SIG-M5 (cell line): ENCODE data around the gene SPATA31C1.
"Not testable (repeated sequence)": the region's sequence is repeated elsewhere in the genome, so short reads cannot be mapped to it uniquely, and the experiment has no call there.

Source experiments
- DNase-seq: peaks from one replicate; lab custom pipeline; 2025; lab: John Stamatoyannopoulos, UW

The SPATA31C1 gene

GRCh38 chr9:87938336-87938735 is 20.6 kb downstream of the SPATA31C1 start:
- not testable (repeated sequence) for DNase-seq

- DNase-seq = not testable (repeated sequence)
Measured at GRCh38 chr9:87939096-87939495, 21.3 kb downstream of the SPATA31C1 start.

GRCh38 chr9:87944096-87944495 is 26.3 kb downstream of the SPATA31C1 start:
- no peak for DNase-seq

- no peak for DNase-seq
Measured at GRCh38 chr9:87944682-87945081, 26.9 kb downstream of the SPATA31C1 start.

GRCh38 chr9:87950296-87950695 is 32.5 kb downstream of the SPATA31C1 start:
- DNase-seq = no peak

- no peak for DNase-seq
Measured at GRCh38 chr9:87950765-87951488, 33.2 kb downstream of the SPATA31C1 start.

- no peak for DNase-seq
Measured at GRCh38 chr9:87954230-87954629, 36.5 kb downstream of the SPATA31C1 start.

GRCh38 chr9:87957839-87958238 is 40.1 kb downstream of the SPATA31C1 start:
- no peak for DNase-seq

GRCh38 chr9:87958591-87958990 is 40.8 kb downstream of the SPATA31C1 start:
- DNase-seq = no peak

- DNase-seq = no peak
Measured at GRCh38 chr9:87959916-87960581, 42.3 kb downstream of the SPATA31C1 start.

GRCh38 chr9:87963770-87964169 is 46.0 kb downstream of the SPATA31C1 start:
- DNase-seq = no peak

GRCh38 chr9:87964826-87965225 is 47.1 kb downstream of the SPATA31C1 start:
- no peak for DNase-seq

- DNase-seq = no peak
Measured at GRCh38 chr9:87968155-87968554, 50.4 kb downstream of the SPATA31C1 start.

GRCh38 chr9:87970602-87971001 is 52.8 kb downstream of the SPATA31C1 start:
- DNase-seq = no peak

GRCh38 chr9:87973122-87973521 is 55.4 kb downstream of the SPATA31C1 start:
- DNase-seq = no peak
